Erythroblast (primary cell): ENCODE data around the gene FGF19.
"Not testable (repeated sequence)": the region's sequence is repeated elsewhere in the genome, so short reads cannot be mapped to it uniquely, and the experiment has no call there.

ENCODE experiments used
- DNase-seq, 2 experiments: peaks; one replicate each; lab custom pipeline; 2025; lab: John Stamatoyannopoulos, UW
- GATA1 ChIP-seq: IDR thresholded peaks from 2 replicates; pipeline ENCODE4 v1.6.1; 2011; ENCODE audit warnings: low read depth, mild to moderate bottlenecking, control low read depth, low read length, moderate library complexity
- POLR2A ChIP-seq: IDR thresholded peaks from 2 replicates; pipeline ENCODE4 v1.6.1; 2011; ENCODE audit warnings: mild to moderate bottlenecking, low read length

FGF19 gene

DNA sequence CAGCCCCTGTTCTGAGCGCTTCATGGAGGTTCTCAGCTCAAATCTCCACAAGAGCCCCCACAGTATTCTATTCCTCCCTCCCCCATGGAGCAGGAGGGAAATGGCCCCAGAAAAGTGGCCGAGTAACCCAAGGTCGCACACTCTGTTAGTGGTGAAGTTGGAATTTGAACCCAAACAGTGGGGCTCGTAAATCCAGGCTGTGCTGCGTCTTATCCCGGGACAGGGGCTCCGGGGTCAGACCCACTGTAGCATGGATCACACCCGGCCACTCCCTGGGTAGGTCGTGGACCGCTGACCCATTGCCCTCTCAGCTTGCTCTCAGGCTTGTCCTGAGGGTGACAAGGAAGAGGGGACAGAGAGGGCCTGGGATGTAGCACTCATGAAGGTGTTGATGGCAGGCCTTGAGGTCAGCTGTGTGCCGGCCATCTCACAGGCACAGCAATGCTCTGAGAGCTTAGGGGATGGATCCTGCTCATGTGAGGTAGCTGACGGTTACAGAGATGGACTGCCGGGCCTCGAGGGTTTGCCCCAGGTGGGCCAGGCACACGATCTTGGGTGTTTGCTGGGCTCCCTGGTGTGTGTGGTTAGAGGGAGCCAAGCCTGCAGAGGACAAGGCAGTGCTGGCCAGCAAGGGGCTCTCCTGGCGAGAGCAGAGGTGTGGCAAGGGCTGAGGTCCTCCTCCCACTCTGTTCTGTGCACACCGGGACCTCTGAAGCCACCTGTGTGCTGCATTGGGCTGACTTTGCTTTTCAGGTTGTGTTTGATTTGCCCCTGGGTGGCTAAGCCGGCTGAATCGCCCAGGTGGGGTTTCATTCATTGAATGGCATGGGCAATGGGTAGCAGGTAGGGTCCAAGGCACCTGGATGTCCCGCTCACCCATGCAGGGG lies 2.3 kb upstream of the FGF19 start:
- TF ChIP-seq GATA1 (no peak), POLR2A (no peak)
- DNase-seq, result no peak

DNA sequence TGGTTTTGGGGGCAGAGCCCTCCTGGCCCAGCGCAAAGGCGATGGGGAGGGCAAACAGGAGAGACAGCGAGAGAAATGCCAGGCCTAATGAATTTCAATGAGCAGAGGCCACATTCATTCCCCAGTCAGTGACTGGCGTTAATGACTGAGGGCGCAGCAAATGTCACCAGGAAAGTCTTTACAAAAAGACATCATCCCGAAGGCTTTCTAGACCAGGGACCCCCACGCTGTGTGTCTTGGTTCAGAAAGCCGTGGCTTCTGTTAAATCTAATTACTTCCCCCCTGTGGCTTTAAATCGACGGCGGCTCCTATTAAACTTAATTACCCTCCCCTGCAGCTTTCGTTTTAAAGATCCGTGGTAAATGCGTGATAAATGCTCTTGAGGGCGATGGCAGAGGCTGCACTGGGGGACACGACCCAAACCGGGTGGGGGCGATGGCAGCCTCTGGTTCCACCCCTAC lies 1.6 kb upstream of the FGF19 start:
- no peak for TF ChIP-seq GATA1
- no peak for TF ChIP-seq POLR2A
- no peak for DNase-seq

DNA sequence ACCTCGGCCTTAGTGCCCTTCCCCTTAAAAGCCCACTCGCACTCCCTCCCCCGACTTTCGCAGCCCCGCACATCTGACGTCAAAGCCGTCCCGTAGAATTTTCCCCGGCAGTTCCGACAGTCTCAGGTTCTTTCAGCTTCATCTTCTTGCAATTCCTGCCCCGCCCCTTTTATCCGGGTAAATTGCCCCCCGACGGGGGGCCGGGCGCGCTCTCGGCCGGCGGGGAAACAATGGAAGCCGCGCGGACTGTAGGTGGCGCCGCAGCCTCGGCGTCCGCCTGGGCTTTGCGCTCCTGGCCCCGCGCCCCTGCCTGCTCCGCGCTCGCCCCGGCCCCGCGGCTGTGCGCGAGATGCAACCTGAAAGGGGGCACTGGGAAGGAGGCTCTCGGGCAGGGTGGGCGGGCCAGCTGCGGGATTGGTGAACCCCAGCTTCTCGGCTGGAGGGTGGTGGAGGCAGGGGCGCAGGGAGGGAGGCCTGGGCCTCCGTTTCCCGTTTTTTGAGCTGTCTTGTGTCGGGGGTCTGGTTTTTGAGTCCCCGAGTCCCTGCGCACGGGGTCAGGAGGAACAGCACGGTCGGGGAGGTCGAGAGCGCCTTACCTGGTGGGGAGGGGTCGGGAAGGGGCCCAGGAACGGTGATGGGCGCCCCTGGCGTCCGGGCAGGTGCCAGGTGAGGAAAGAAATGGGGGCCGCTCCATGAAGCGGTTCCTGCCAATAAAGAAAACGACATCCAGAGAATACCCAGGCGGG lies 859 bp upstream of the FGF19 start:
- DNase-seq, result peak in 1 of 2 experiments; percentile 12
- TF ChIP-seq GATA1 (no peak), POLR2A (no peak)

DNA sequence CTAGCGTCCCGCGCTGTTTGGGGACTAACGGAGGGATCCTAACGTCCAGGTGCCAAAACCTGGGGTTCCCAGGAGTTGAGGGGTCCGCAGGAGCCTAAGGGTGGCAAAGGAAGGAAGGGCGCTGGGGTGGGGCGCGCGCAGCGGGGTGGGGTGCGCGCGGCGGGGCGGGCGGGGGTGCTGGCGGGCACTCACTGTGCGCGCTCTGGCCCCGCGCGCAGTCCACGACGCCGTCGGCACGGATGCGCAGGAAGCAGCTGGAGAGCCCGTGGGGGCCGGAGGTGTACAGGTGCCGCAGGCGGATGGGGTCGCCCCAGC lies 412 bp downstream of the FGF19 start:
- no peak for DNase-seq
- TF ChIP-seq POLR2A (no peak), GATA1 (no peak)

DNA sequence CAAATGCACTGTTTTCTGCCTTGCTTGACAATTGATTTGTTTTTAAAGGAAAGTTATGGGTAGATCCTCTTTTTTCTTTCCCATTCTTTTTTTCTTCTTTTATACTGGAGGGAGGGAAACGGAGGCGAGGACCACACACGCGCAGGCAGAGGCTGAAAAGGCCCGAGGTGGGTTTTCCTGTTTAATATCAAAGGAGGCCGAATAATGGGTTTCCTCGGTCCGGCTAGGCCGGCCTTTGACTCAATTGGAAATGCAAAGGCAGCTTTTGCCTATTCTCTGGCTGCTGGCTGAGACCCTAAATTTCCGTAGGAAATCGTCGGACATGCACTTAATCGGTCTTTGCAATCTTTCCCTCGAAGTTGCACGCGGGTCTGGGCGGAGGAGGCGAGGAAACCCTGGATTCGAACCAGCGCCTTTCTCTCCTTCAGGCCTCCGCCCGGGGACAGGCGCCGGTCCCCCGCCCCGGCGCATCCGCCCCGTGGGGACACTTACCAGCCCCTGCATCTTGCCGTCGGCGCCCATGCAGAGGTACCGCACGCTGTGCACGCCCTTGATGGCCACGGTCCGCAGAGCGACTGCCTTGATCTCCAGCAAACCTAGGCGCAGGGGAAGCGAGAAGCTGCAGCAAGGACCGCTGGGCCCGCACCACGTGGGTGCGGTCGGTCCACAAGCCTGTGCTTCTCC lies 911 bp downstream of the FGF19 start:
- no peak for TF ChIP-seq POLR2A
- DNase-seq, result no peak

DNA sequence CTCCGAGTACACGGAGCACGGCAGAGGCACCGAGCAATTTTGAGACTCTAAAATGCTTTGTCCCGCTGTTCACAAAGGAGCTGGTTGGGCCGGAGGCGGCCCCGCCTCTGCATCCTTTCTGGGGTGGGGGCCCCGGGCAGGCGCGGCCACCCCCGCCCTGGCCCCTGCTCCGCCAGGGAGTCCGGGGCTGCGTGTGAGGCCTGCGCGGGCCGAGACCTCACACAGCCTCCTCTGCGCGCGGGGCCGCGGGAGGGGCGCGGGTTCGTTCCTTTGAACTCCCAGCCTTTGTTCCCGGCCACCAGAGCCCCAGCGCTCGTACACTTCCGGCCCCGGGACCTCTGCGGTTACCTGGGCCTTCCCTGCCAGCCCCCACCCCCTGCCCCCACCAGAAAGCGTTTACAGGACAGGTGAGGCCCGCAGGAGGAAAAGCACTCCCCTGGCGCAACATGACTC lies 1.6 kb downstream of the FGF19 start:
- no peak for TF ChIP-seq GATA1
- no peak for TF ChIP-seq POLR2A
- DNase-seq, result no peak

DNA sequence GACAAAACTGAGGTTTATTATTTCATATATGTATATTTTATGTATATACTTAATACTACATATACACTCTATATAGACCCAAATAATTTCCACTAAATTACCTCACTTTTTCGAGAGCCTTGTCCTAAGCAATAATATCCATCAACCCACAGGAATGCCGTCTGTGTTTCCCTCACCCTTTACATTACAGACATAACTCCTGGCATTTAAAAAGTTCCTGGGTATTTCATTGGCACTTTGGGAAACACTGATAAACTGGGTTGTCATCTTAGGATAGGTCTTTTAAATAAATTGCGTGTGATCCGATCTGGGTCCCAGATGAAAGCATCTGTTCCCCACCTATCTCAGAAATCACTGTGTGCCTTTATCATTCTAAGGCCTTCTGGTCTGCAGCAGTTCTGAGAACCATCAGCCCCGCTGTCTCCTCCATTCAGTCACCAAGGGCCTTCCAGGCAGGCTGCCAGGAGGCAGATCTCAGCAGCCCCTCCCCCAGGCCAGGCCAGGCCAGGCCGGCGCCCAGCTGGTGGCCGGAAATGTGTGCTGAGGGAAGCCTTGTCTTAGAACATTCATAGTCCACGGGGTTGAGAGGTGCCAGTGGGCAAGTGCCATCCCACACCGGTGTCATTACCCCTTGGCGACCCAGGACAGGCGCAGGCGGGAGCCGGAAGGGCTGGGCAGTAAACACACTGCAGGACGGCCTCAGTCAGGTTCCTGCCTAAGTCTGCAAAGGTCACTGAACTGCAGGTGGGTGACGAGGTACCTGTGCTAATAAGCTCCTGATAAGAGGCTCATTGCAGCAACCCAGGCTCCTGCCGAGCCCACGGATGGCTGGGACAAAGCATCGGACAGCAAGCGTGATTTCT lies 3.3 kb downstream of the FGF19 start:
- DNase-seq, result peak; percentile 33 to 61
- TF ChIP-seq POLR2A (no peak), GATA1 (no peak)

DNA sequence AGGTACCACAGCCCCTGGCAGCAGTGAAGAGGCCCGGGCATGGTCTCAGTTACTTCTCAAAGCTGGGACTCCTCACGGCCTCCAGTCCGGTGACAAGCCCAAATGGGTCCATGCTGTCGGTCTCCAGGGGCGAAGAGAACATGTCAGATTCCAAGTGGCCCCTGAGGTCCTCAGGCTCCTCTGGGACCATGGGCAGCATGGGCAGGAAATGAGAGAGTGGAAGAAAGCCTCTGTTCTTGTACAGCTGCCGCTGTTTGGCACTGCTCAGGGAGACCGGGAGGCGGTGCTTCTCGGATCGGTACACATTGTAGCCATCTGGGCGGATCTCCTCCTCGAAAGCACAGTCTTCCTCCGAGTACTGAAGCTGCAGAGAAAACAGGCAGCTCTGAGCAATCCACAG lies 4.6 kb downstream of the FGF19 start:
- DNase-seq, result no peak
- TF ChIP-seq POLR2A (no peak), GATA1 (no peak)

DNA sequence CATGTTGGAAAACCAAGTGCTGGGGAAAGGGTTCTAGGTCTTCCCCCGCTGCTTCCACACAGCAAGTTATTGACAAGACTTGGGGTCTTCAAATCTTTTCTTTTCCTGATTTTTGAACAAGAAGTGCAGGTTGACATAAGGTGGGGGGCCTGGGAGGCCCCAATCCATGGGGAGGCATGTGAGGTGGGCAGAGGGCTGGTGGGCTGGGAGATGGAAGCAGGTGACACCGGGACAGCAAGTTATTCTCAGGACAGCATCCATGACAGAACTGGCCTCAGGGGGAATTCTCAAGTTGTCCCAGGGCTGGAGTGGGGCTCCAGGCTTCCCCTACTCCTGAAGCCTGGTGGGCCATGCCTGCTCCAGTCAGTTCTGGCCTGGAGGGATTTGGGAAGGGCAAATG lies 5.5 kb downstream of the FGF19 start:
- no peak for TF ChIP-seq GATA1
- TF ChIP-seq POLR2A, result no peak
- DNase-seq, result no peak

DNA sequence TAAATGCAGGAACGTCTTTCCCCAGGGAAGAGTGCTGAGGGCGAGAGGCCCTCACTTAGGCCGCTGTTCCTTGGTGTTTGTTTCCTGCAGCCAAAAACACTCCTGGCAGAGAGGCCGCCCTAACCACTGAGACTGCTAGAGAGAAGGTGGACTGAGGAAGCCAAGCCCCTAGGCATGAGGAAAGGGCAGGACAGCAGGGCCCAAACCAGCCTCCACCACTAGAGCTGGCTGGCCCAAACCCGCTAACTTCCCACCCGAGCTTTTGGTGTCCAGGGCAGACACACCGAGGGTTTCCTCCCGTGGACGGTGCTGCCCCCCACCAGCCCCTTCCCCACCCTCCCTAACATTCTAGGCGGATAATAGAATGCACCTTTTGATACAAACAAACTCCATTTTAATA lies 6.0 kb downstream of the FGF19 start:
- DNase-seq, result no peak
- TF ChIP-seq POLR2A, result no peak
- TF ChIP-seq GATA1, result no peak

DNA sequence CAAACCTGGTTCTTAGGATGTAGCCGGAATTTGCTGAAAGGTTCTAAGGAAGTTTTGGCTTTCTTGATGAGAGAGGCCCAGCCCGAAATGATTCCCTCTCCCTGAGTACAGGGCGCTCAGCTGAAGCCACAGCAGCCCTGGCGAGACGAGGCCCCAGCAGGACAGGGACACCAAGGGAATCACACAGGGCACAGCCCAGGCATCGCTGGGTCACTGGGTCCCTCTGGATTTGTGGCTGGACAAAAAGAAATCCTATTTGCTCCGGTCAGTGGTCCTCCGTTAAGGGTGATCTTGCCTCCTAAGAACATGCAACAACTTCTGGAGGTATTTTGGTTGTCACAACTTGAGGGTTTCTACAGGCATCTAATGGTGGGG lies 6.4 kb downstream of the FGF19 start:
- DNase-seq, result no peak
- no peak for TF ChIP-seq GATA1
- TF ChIP-seq POLR2A, result no peak

DNA sequence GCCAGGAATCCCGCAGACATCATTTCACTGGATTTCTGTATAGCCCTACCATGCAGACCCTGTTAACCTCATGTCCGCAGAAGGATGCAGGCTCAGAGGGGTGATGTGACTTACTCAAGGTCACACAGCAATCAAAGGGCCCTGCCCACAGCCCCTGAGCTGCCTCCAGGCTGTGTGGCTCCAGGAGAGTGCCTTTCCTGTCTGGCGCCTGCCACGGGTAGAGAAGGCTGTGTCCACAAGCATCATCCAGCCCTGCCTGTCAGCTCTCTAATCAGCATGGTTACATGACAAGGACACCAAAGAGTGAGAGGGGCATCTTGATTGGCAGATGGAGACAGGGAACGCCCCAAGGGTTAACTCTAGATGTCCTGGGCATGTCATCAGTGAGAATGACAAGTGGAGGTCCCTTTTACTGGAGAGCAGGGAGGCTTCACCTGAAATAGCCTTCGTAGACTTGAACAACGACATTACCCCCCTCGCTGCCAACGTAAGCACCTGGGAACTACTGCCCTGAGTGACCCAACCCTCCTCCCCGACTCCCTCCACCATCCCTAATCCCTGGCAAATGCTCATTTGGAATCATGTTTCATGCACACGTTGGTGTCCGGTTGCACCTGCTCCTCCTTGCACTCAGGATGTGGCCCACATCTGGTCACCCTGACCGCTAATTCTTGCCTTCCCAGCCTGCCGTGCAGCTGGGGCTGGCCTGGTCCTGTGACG lies 6.9 kb downstream of the FGF19 start:
- DNase-seq, result no peak

DNA sequence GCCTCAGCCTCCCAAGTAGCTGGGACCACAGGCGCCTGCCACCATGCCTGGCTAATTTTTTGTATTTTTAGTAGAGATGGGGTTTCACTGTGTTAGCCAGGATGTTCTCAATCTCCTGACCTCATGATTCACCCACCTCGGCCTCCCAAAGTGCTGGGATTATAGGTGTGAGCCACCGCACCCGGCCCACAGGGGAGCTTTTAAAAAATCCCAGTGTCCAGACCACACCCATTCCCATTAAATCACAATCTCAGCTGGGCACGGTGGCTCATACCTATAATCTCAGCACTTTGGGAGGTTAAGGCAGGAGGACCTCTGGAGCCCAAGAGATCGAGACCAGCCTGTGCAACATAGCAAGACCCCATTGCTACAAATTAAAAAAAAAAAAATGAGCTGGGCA lies 7.8 kb downstream of the FGF19 start:
- not testable (repeated sequence) for DNase-seq

More for the DNA sequence above, 6.9 kb downstream of the FGF19 start:
- no peak for TF ChIP-seq GATA1
- TF ChIP-seq POLR2A, result no peak
